Epithelial cell of proximal tubule (primary cell): Measurements from ENCODE around the gene RAPH1. TPM values are rescaled to one million over a fixed set of nuclear protein-coding genes. Genes with fewer than 3 reads are reported as not detected.

Source experiments
- DNase-seq: peaks from one replicate; pipeline ENCODE4 v3.0.0-alpha.2; 2011; ENCODE audit warnings: low read depth
- H3K4me3 ChIP-seq: 2 replicates; pipeline ENCODE4 v1.5.1; 2011; ENCODE audit warnings: low read depth, mild to moderate bottlenecking, low read length
- CTCF ChIP-seq: conservative IDR thresholded peaks from 2 replicates; pipeline ENCODE4 v1.5.1; 2012; ENCODE audit warnings: low read depth, mild to moderate bottlenecking, low read length
- total RNA-seq: library from RNA; depleted of rRNA; stranded (reverse); fragments of >200 nt; gene quantifications from 2 replicates; pipeline ENCODE4 v1.2.3, GENCODE V29; 2015

RAPH1 gene
- total RNA-seq, 1 donor from 2014 or later = 33.4 TPM

GRCh38 chr2:203359450-203359849 is 175.7 kb downstream of the RAPH1 start:
- TF ChIP-seq CTCF = no peak
- DNase-seq = no peak
- no peak overlapping the region for H3K4me3 ChIP-seq

- no peak overlapping the region for H3K4me3 ChIP-seq
- no peak for DNase-seq
- no peak for TF ChIP-seq CTCF
These were observed 180.1 kb downstream of the RAPH1 start for GRCh38 chr2:203354966-203355365.

- no peak for TF ChIP-seq CTCF
- no peak for DNase-seq
- H3K4me3 ChIP-seq = no peak overlapping the region
These were observed 182.4 kb downstream of the RAPH1 start for GRCh38 chr2:203352604-203353255.

- H3K4me3 ChIP-seq = no peak overlapping the region
- DNase-seq = no peak
- no peak for TF ChIP-seq CTCF
These were observed 187.7 kb downstream of the RAPH1 start for GRCh38 chr2:203347375-203347774.

- no peak overlapping the region for H3K4me3 ChIP-seq
- TF ChIP-seq CTCF = no peak
- no peak for DNase-seq
These were observed 188.5 kb downstream of the RAPH1 start for GRCh38 chr2:203346612-203347011.

- DNase-seq = no peak
- no peak for TF ChIP-seq CTCF
- no peak overlapping the region for H3K4me3 ChIP-seq
These were observed 190.4 kb downstream of the RAPH1 start for GRCh38 chr2:203344667-203345066.

Other genes with a start within 250 kb of the RAPH1 start
- gene ABI2, start 206.9 kb downstream of the RAPH1 start, total RNA-seq = 24.4 and 28.2 TPM in 2 replicates
- not detected in 2 replicates for gene CD28, start 171.3 kb upstream of the RAPH1 start, total RNA-seq